Activated CD4-positive, alpha-beta T cell treated with anti-CD3 and anti-CD28 coated beads, Interleukin-2, amount 10 ng/mL, durations not matched to agents 7 days and 5 days (primary cell): ENCODE results near the gene LY9. TPM values are rescaled to one million over a fixed set of nuclear protein-coding genes. Genes with fewer than 3 reads are reported as not detected.
"Not testable (repeated sequence)": the region's sequence is repeated elsewhere in the genome, so short reads cannot be mapped to it uniquely, and the experiment has no call there.

Experiments
- CTCF ChIA-PET: fragments of 350-600 bp; sonication (Branson Sonifier 250); formaldehyde crosslinking; loops from one replicate; lab custom pipeline; 2021; ENCODE audit warnings: antibody characterized with exemption; lab: Charles Lee
- POLR2A ChIA-PET: fragments of 350-600 bp; sonication (Branson Sonifier 250); formaldehyde crosslinking; loops from one replicate; lab custom pipeline; 2021; ENCODE audit warnings: antibody characterized with exemption; lab: Charles Lee
- DNase-seq: peaks from one replicate; pipeline ENCODE4 v3.0.0-alpha.2; 2020
- H3K27ac Mint-ChIP-seq: one replicate; pipeline ENCODE4 v1.8.0; 2021; ENCODE audit warnings: mild to moderate bottlenecking, moderate library complexity, mixed read lengths
- H3K27me3 Mint-ChIP-seq: one replicate; pipeline ENCODE4 v1.8.0; 2021; ENCODE audit warnings: mixed read lengths
- H3K36me3 Mint-ChIP-seq: one replicate; pipeline ENCODE4 v1.8.0; 2021; ENCODE audit warnings: low read depth, mixed read lengths
- H3K4me1 Mint-ChIP-seq: one replicate; pipeline ENCODE4 v1.8.0; 2021; ENCODE audit warnings: mixed read lengths
- H3K4me3 Mint-ChIP-seq: one replicate; pipeline ENCODE4 v1.8.0; 2021; ENCODE audit warnings: mild to moderate bottlenecking, moderate library complexity, mixed read lengths
- H3K9me3 Mint-ChIP-seq: one replicate; pipeline ENCODE4 v1.8.0; 2021; ENCODE audit warnings: mixed read lengths
- total RNA-seq, 2 experiments: library from RNA; stranded (reverse); gene quantifications; one replicate each; pipeline ENCODE4 v1.2.3, GENCODE V29; 2021

Gene LY9
- total RNA-seq, 2 experiments from 2014 or later, result 45.9 to 49.0 TPM

DNA sequence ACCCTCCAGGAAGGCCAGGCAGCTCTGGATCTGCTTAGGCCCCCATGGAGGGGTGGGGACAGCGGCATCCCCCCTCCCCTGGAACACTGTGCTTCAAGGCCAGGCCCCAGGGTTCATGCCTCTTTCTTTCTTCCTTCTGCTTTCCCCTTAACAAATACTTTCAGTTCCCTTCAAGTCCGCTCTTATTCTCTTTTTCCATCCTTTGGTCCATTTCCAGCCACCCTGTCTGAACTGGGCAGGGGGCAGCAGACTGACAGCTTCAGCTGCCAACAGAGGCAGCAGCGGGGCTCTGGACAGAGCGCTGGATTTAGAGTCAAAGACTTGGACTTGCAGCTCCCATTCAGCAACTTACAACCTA is 67.8 kb downstream of the LY9 start:
- H3K4me3 Mint-ChIP-seq, result no peak overlapping the region
- H3K9me3 Mint-ChIP-seq, result no peaks in the 10 kb centered on the region
- DNase-seq, result no peak
- POLR2A ChIA-PET, result no interaction called here
- H3K36me3 Mint-ChIP-seq, result no peaks in the 10 kb centered on the region
- peak overlapping the region; percentile 14 for H3K27ac Mint-ChIP-seq
- peaks cover 26% of the 10 kb centered on the region for H3K4me1 Mint-ChIP-seq
- H3K27me3 Mint-ChIP-seq, result no peaks in the 10 kb centered on the region
- CTCF ChIA-PET, result interaction anchor here (0.9 to 2.5 kb wide), 5 partner anchors 13 to 40 kb away, joined by 3 to 10 read pairs (median 7); no protein-coding TSS in a partner anchor

GRCh38 chr1:160864173-160864572 is 68.2 kb downstream of the LY9 start:
- H3K9me3 Mint-ChIP-seq, result no peaks in the 10 kb centered on the region
- no peak for DNase-seq
- CTCF ChIA-PET, result interaction anchor here (0.9 to 2.5 kb wide), 4 partner anchors 13 to 40 kb away, joined by 3 to 10 read pairs (median 6); no protein-coding TSS in a partner anchor
- H3K27ac Mint-ChIP-seq, result no peak overlapping the region
- H3K27me3 Mint-ChIP-seq, result no peaks in the 10 kb centered on the region
- POLR2A ChIA-PET, result interaction anchor here (0.6 kb wide), 1 partner anchor 14 kb away, joined by 5 read pairs; no protein-coding TSS in a partner anchor
- H3K36me3 Mint-ChIP-seq, result no peaks in the 10 kb centered on the region
- peaks cover 26% of the 10 kb centered on the region for H3K4me1 Mint-ChIP-seq
- H3K4me3 Mint-ChIP-seq, result no peak overlapping the region

- H3K27me3 Mint-ChIP-seq, result no peaks in the 10 kb centered on the region
- no peak overlapping the region for H3K27ac Mint-ChIP-seq
- H3K4me1 Mint-ChIP-seq, result peaks cover 26% of the 10 kb centered on the region
- DNase-seq, result no peak
- H3K4me3 Mint-ChIP-seq, result no peak overlapping the region
- CTCF ChIA-PET, result interaction anchor here (0.6 to 1.6 kb wide), 4 partner anchors 8 to 779 kb away, joined by 3 to 9 read pairs (median 4); no protein-coding TSS in a partner anchor
- POLR2A ChIA-PET, result no interaction called here
- no peaks in the 10 kb centered on the region for H3K9me3 Mint-ChIP-seq
- no peaks in the 10 kb centered on the region for H3K36me3 Mint-ChIP-seq
Observed at GRCh38 chr1:160865337-160865736, 69.4 kb downstream of the LY9 start.

GRCh38 chr1:160866001-160866694 is 70.2 kb downstream of the LY9 start:
- Mint-ChIP-seq H3K27me3 (no peaks in the 10 kb centered on the region), H3K27ac (no peak overlapping the region), H3K9me3 (no peaks in the 10 kb centered on the region), H3K36me3 (no peaks in the 10 kb centered on the region), H3K4me1 (peaks cover 26% of the 10 kb centered on the region), H3K4me3 (no peak overlapping the region)
- DNase-seq, result no peak
- ChIA-PET CTCF (interaction anchor here (0.6 to 0.8 kb wide), 3 partner anchors 11 to 144 kb away, joined by 3 read pairs; no protein-coding TSS in a partner anchor), POLR2A (no interaction called here)

DNA sequence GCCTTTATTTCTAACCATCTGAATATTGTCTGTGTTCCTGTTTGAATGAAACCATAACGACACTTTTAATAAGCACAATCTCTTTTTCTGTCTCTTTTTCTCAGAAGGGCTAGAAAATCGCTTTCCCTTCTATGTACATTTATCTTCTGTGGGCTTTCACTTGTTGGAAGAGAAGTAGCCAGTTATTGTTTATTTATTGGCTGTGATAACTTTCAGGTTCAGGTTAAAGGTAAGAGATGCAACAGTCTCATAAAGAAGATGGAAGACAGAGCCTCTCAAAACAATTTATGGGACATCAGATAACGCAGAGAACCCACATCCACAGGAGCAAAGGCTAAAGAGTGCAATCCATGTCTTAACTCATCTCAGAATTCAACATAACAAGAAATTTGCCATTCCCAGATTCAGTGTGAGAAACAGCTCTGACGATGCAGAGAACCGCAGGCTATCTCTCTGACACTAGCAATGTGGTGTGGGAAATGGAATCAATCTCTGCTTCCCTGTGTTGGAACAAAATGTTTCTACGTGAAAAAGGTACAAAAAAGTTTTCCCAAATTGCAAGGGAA is 70.8 kb downstream of the LY9 start:
- ChIA-PET CTCF (no interaction called here), POLR2A (no interaction called here)
- Mint-ChIP-seq H3K4me3 (no peak overlapping the region), H3K9me3 (no peaks in the 10 kb centered on the region), H3K27ac (no peak overlapping the region), H3K27me3 (no peaks in the 10 kb centered on the region), H3K36me3 (no peaks in the 10 kb centered on the region), H3K4me1 (peaks cover 22% of the 10 kb centered on the region)
- DNase-seq, result no peak

GRCh38 chr1:160867651-160868050 is 71.7 kb downstream of the LY9 start:
- H3K4me3 Mint-ChIP-seq, H3K36me3 Mint-ChIP-seq, H3K27ac Mint-ChIP-seq, CTCF ChIA-PET, DNase-seq, H3K9me3 Mint-ChIP-seq, POLR2A ChIA-PET, H3K27me3 Mint-ChIP-seq: not testable (repeated sequence)
- peaks cover 14% of the 10 kb centered on the region for H3K4me1 Mint-ChIP-seq

DNA sequence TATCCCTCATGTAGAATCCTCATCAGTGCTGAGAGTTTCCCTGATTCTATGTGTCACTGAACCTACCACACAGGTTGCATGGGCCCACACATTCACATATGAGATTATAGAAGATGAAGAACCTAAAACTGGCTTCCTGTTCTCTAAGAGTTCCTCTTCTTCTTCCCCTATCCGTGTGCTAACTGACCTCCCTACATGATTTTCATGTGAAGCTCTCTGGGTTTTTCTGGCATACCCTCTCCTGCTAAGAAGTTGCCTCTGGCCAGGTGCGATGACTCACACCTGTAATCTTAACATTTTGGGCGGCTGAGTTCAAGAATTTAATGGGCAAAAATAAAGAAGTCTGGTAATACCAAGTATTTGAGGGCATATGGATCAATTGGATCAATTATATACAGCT is 72.2 kb downstream of the LY9 start:
- Mint-ChIP-seq H3K4me1 (peaks cover 9% of the 10 kb centered on the region), H3K36me3 (no peaks in the 10 kb centered on the region), H3K27me3 (peaks cover under 1% of the 10 kb centered on the region), H3K4me3 (no peak overlapping the region), H3K27ac (no peak overlapping the region), H3K9me3 (no peaks in the 10 kb centered on the region)
- DNase-seq, result no peak
- ChIA-PET CTCF (no interaction called here), POLR2A (no interaction called here)

- no peaks in the 10 kb centered on the region for H3K9me3 Mint-ChIP-seq
- no peak overlapping the region for H3K27ac Mint-ChIP-seq
- H3K4me3 Mint-ChIP-seq, result no peak overlapping the region
- ChIA-PET CTCF (no interaction called here), POLR2A (no interaction called here)
- H3K4me1 Mint-ChIP-seq, result peaks cover 13% of the 10 kb centered on the region
- DNase-seq, result no peak
- no peaks in the 10 kb centered on the region for H3K36me3 Mint-ChIP-seq
- peaks cover 4% of the 10 kb centered on the region for H3K27me3 Mint-ChIP-seq
Observed at GRCh38 chr1:160874935-160875334, 79.0 kb downstream of the LY9 start.

GRCh38 chr1:160875591-160875990 is 79.6 kb downstream of the LY9 start:
- H3K36me3 Mint-ChIP-seq, CTCF ChIA-PET, DNase-seq, H3K9me3 Mint-ChIP-seq, POLR2A ChIA-PET, H3K4me3 Mint-ChIP-seq, H3K27ac Mint-ChIP-seq, H3K27me3 Mint-ChIP-seq: not testable (repeated sequence)
- peaks cover 13% of the 10 kb centered on the region for H3K4me1 Mint-ChIP-seq

GRCh38 chr1:160876311-160876710 is 80.3 kb downstream of the LY9 start:
- peaks cover 13% of the 10 kb centered on the region for H3K4me1 Mint-ChIP-seq
- H3K36me3 Mint-ChIP-seq, result no peaks in the 10 kb centered on the region
- peaks cover 4% of the 10 kb centered on the region for H3K27me3 Mint-ChIP-seq
- no peaks in the 10 kb centered on the region for H3K9me3 Mint-ChIP-seq
- CTCF ChIA-PET, result interaction anchor here (1.0 to 1.9 kb wide), 5 partner anchors 10 to 41 kb away, joined by 3 to 9 read pairs (median 5); no protein-coding TSS in a partner anchor
- H3K4me3 Mint-ChIP-seq, result no peak overlapping the region
- POLR2A ChIA-PET, result no interaction called here
- DNase-seq, result no peak
- H3K27ac Mint-ChIP-seq, result no peak overlapping the region

- ChIA-PET POLR2A (no interaction called here), CTCF (interaction anchor here (0.6 to 1.9 kb wide), 13 partner anchors 9 to 170 kb away, joined by 3 to 9 read pairs (median 3); no protein-coding TSS in a partner anchor)
- H3K27ac Mint-ChIP-seq, result peak overlapping the region; percentile 0
- peaks cover 4% of the 10 kb centered on the region for H3K27me3 Mint-ChIP-seq
- peak; percentile 38 for DNase-seq
- H3K36me3 Mint-ChIP-seq, result no peaks in the 10 kb centered on the region
- peaks cover 13% of the 10 kb centered on the region for H3K4me1 Mint-ChIP-seq
- no peak overlapping the region for H3K4me3 Mint-ChIP-seq
- no peaks in the 10 kb centered on the region for H3K9me3 Mint-ChIP-seq
Observed at GRCh38 chr1:160877221-160877620, 81.2 kb downstream of the LY9 start.
